GM20000 (cell line): ENCODE results near the gene MAP7D1.

Experiments
- DNase-seq: peaks from one replicate; pipeline ENCODE4 v3.0.0; 2012; ENCODE audit warnings: low spot score
- TF ChIP-seq, protein P1 (sequence below): IDR thresholded peaks from 2 replicates; pipeline ENCODE4 v1.5.1; 2012; ENCODE audit warnings: mild to moderate bottlenecking, control low read depth; ENCODE audit errors: extremely low read depth, missing control alignments

The MAP7D1 gene

DNA sequence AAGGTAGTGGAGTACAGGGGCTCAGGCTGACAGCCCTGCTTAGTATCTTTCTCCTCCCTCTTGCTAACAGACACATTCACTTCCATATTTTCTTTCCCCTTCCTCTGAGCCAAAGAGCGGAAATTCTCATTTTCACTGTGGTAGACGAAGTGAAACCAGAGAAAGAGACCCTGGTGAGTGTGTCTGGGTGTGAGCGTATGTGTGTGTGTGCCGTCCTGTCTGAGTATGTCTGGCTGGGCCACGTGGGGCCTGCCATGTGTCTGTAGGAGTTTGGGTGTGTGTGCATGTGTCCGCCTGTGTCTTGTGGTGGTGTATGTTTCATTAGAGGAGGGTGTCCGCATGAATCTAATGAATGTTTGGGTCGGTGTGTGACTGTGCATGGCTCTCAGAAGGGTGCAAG, 32.6 kb upstream of the MAP7D1 start:
- TF ChIP-seq, protein P1, sequence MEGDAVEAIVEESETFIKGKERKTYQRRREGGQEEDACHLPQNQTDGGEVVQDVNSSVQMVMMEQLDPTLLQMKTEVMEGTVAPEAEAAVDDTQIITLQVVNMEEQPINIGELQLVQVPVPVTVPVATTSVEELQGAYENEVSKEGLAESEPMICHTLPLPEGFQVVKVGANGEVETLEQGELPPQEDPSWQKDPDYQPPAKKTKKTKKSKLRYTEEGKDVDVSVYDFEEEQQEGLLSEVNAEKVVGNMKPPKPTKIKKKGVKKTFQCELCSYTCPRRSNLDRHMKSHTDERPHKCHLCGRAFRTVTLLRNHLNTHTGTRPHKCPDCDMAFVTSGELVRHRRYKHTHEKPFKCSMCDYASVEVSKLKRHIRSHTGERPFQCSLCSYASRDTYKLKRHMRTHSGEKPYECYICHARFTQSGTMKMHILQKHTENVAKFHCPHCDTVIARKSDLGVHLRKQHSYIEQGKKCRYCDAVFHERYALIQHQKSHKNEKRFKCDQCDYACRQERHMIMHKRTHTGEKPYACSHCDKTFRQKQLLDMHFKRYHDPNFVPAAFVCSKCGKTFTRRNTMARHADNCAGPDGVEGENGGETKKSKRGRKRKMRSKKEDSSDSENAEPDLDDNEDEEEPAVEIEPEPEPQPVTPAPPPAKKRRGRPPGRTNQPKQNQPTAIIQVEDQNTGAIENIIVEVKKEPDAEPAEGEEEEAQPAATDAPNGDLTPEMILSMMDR: no peak
- peak; percentile 75 for DNase-seq

GRCh38 chr1:36124404-36125128, 31.4 kb upstream of the MAP7D1 start:
- TF ChIP-seq, protein P1: no peak
- no peak for DNase-seq

DNA sequence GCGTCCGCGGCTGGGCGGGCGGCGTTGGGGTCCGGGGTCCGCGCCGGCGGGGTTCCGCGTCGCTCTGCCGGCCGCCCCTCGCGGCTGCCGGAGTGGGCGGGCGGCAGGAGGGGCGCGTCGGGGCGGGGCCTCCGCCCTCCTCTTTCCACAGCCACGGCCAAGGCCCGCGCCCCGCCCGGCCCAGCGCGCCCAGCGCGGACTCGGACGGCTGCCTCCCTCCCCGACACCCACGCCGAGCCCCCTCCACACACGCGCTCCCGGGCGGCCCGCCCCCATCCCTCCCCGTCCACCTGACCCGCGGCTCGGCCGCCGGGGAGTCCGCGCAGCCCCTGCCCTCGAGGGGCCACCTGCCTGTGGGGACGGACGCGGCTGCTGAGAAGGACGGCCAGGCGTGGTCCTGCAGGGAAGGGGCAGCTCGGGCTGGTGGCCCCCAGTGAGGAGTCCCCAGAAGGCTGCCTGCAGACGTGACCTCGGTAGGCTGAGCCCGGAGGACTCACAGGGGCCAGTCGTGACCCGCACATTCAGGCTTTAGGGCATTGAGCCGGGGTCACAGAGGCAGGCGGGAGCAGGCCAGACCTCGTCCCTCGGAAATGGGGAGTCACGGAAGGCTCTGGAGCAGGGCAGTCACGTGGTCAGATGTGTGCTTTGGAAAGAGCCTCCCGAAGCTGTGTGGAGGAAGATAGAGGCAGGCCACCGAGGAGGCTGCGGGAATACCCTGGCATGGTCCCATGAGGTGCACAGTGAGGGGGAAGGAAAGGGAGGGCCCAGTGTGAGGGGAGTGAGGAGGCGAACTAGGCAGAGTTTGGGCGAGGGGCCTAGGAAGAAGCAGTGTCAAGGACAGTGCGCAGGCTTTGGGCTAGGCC, 30.6 kb upstream of the MAP7D1 start, which contains the start of gene COL8A2:
Gene COL8A2 (minus strand): TSS at position 94 of the 863 bp plus-strand sequence. CDS start 24,980 bp downstream, outside the sequence.
- peak; percentile 59 for DNase-seq
- TF ChIP-seq, protein P1: no peak

DNA sequence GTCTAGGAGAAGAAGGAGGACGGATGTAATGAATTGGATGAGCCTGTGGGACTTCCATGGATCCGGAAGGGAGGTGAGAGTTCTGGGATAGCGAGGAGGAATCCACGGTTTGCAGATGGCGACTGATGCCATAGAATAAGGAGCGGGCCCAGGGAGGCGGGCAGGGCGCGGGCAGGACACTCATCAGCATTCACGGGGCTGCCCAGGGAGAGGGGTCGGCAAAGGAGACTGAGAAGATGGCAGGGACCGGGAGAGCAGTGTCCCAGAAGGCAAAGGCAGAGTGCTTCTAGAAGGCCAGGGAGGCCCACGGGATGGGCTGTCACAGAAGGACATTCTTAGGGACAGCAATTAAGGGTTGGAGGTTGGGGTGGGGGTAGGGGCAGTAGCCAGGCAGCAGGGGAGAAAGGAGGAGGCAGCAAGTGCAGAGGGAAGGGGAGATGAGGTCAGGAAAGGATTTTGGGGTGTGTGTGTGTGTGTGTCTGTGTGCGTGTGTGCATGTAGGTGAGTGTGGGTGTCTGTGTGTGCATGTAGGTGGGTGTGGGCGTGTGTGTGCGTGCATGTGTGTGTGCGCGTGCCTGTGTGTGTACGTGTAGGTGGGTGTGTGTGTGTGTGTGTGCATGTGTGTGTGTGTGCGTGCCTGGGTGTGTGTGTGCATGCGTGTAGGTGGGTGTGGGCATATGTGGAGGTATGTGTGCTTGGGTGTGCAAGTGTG, 29.8 kb upstream of the MAP7D1 start:
- DNase-seq: no peak
- TF ChIP-seq, protein P1: no peak

DNA sequence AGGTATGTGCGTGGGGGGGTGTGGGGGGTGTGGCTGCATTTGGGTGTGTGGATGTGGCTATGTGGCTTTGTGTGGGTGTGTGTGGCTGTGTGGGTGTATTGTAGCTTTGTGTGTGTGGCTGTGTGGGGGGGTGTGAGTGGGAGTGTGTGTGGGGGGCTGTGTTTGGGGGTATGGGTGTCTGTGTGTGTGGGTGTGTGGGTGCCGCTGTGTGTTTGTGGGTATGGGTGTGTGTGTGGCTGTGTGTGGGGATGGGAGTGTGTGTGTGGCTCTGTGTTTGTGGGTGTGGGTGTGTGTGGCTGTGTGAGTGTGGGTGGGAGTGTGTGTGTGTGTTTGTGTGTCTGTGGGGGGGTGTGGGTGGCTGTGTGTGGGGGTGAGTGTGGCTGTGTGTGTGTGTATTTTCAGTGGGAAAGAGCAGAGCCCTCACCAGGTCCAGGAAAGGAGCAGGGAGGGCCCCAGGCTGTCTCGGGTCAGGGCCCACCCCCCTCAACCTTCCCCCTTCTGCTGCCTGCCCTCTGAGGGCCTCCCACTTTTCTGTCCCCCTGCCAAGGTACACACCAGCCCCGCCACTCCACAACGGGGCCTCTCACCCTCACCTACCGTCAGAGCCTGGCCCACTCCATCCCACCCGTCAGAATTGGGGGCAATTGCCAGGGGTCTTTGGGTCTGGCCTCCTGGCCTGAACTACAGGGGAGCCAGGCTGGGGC, 29.0 kb upstream of the MAP7D1 start:
- DNase-seq: no peak
- TF ChIP-seq, protein P1: no peak

- no peak for DNase-seq
- TF ChIP-seq, protein P1: no peak
Measured at GRCh38 chr1:36128126-36128904, 27.6 kb upstream of the MAP7D1 start.
